Measurements from ENCODE around the gene GEMIN2. TPM values are rescaled to one million over a fixed set of nuclear protein-coding genes. Genes with fewer than 3 reads are reported as not detected.

GEMIN2 gene
- total RNA-seq, 1 donor from 2014 or later = 12.3 TPM

DNA sequence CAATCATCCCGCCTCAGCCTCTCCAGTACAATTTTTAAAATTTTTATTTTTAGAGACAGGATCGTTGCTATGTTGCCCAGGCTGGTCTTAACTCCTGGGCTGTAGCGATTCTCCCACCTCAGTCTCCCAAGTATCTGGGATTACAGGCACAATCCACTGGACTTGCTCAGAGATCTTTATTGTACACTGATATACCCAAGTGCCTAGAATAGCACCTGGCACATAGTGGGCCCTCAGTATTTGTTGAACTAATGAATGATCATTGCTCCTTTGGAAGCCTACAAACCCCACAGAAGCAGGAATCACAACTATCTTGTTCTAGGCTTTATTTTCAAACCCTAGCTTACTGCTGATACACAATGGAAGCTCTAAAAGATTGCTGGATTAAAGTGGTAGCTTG lies 59.1 kb downstream of the GEMIN2 start:
- peak overlapping the region; percentile 68 for H3K27ac Mint-ChIP-seq
- no peak overlapping the region for H3K4me3 Mint-ChIP-seq
- ATAC-seq (ENCODE audit: low read depth) = no peak
- intact Hi-C loops (cut with micrococcal nuclease) = no loop called here
- no peaks in the 10 kb centered on the region for H3K9me3 Mint-ChIP-seq
- no peak for DNase-seq
- POLR2A ChIA-PET = interaction anchor here (0.5 to 2.4 kb wide), 4 partner anchors 70 to 259 kb away, joined by 3 to 42 read pairs (median 5); partner anchors contain the start of genes FBXO33 and SEC23A
- H3K4me1 Mint-ChIP-seq = peaks cover 51% of the 10 kb centered on the region
- H3K36me3 Mint-ChIP-seq (ENCODE audit: low read depth) = peaks cover 42% of the 10 kb centered on the region
- CTCF ChIA-PET = no interaction called here
- TF ChIP-seq, protein P1, sequence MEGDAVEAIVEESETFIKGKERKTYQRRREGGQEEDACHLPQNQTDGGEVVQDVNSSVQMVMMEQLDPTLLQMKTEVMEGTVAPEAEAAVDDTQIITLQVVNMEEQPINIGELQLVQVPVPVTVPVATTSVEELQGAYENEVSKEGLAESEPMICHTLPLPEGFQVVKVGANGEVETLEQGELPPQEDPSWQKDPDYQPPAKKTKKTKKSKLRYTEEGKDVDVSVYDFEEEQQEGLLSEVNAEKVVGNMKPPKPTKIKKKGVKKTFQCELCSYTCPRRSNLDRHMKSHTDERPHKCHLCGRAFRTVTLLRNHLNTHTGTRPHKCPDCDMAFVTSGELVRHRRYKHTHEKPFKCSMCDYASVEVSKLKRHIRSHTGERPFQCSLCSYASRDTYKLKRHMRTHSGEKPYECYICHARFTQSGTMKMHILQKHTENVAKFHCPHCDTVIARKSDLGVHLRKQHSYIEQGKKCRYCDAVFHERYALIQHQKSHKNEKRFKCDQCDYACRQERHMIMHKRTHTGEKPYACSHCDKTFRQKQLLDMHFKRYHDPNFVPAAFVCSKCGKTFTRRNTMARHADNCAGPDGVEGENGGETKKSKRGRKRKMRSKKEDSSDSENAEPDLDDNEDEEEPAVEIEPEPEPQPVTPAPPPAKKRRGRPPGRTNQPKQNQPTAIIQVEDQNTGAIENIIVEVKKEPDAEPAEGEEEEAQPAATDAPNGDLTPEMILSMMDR (IDR thresholded peaks at IDR 0.05) = no peak
- H3K27me3 Mint-ChIP-seq = no peaks in the 10 kb centered on the region

DNA sequence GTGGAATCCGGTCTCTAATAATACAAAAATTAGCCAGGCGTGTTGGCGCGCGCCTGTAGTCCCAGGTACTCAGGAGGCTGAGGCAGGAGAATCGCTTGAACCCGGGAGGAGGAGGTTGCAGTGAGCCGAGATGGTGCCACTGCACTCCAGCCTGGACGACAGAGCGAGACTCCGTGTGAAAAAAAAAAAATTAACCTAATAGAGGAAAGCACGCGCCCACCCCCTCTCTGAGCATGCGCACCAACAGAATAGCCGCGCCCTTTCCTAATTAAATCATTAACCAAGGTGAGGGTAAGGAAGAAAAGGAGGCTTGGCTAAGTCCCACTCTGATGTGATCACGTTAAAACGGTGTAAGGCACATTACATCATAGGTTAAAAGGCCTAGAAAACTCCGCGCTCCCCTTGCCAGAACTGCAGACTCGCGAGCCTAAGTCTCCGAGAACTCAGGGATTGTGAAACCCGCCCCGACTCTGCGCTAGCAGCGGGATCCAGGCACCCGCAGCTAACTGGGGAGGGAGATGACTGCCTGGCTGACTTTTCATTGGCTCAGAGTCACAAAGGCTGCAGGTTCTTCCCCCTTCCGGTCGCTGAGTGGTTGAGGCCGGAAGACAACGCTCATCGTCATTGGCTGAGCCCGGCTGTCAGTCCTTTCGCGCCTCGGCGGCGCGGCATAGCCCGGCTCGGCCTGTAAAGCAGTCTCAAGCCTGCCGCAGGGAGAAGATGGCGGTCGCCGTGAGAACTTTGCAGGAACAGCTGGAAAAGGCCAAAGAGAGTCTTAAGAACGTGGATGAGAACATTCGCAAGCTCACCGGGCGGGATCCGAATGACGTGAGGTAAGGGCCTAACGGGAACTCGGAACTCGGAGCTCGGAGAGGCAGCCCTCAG lies 60.7 kb downstream of the GEMIN2 start, which contains the start of gene PNN:
PNN (plus strand) TSS at position 695 of the 885 bp plus-strand sequence; CDS start at position 721, 26 bp downstream.
- intact Hi-C loops (cut with micrococcal nuclease) = loop anchor here (1.0 kb wide), 5 partner anchors 61 to 257 kb away; partner anchors contain the start of genes FBXO33, GEMIN2 and SEC23A
- DNase-seq = peak; percentile 87
- ChIA-PET POLR2A (interaction anchor here (0.6 to 2.4 kb wide), 15 partner anchors 9 to 260 kb away, joined by 3 to 45 read pairs (median 4); partner anchors contain the start of genes FBXO33, GEMIN2 and SEC23A), CTCF (no interaction called here)
- peak; percentile 82 for ATAC-seq (ENCODE audit: low read depth)
- H3K4me1 Mint-ChIP-seq = peaks cover 41% of the 10 kb centered on the region
- TF ChIP-seq, protein P1 (IDR thresholded peaks at IDR 0.05) = no peak
- peak within 1 kb of the TSS; percentile 99 for H3K4me3 Mint-ChIP-seq
- no peaks in the 10 kb centered on the region for H3K27me3 Mint-ChIP-seq
- no peaks in the 10 kb centered on the region for H3K9me3 Mint-ChIP-seq
- peak within 1 kb of the TSS; percentile 99 for H3K27ac Mint-ChIP-seq
- H3K36me3 Mint-ChIP-seq (ENCODE audit: low read depth) = peaks cover 40% of the 10 kb centered on the region

DNA sequence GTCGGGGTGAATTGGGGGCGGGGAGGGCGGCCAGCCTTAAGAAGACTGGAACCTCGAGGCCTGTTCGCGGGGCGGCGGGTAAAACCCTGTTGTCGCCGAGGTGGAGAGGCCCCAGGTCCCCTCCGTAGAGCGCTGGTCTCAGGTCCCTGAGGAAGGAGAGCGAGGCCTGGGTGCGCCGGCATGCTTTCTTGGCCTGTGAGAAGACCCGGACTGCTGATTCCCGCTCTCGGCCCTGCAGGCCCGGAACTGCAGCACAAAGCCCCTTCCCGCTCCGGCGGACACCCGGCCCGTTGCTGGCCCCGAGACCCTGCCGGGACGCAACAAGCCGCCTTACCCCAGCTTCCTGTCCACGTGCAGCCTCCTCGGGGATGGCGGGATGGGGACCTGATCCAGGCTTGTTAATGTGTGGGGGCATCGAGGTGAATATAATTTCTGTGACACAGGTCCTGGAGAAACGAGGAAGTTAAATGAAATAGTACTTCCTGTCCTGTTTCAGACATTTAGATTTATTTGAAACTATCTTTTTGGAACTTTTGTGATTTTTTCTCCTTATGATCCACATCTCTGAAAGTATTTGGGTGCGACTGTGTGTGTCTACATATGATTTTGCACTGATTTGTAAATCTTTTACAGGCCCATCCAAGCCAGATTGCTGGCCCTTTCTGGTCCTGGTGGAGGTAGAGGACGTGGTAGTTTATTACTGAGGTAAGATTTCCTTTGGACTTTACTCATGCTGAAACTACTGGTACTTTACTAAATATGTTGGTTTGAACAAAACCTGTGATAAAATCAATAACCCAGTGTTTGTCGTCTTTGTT lies 61.5 kb downstream of the GEMIN2 start:
- POLR2A ChIA-PET = interaction anchor here (0.6 to 2.4 kb wide), 15 partner anchors 9 to 259 kb away, joined by 3 to 45 read pairs (median 4); partner anchors contain the start of genes FBXO33, GEMIN2 and SEC23A
- H3K4me1 Mint-ChIP-seq = peaks cover 41% of the 10 kb centered on the region
- peak; percentile 11 for ATAC-seq (ENCODE audit: low read depth)
- intact Hi-C loops (cut with micrococcal nuclease) = loop anchor here (1.0 kb wide), 5 partner anchors 61 to 257 kb away; partner anchors contain the start of genes FBXO33, GEMIN2 and SEC23A
- H3K27ac Mint-ChIP-seq = peak overlapping the region; percentile 99
- peaks cover 34% of the 10 kb centered on the region for H3K36me3 Mint-ChIP-seq (ENCODE audit: low read depth)
- TF ChIP-seq, protein P1 (IDR thresholded peaks at IDR 0.05) = no peak
- DNase-seq = no peak
- peak overlapping the region; percentile 99 for H3K4me3 Mint-ChIP-seq
- CTCF ChIA-PET = no interaction called here
- H3K9me3 Mint-ChIP-seq = no peaks in the 10 kb centered on the region
- no peaks in the 10 kb centered on the region for H3K27me3 Mint-ChIP-seq

DNA sequence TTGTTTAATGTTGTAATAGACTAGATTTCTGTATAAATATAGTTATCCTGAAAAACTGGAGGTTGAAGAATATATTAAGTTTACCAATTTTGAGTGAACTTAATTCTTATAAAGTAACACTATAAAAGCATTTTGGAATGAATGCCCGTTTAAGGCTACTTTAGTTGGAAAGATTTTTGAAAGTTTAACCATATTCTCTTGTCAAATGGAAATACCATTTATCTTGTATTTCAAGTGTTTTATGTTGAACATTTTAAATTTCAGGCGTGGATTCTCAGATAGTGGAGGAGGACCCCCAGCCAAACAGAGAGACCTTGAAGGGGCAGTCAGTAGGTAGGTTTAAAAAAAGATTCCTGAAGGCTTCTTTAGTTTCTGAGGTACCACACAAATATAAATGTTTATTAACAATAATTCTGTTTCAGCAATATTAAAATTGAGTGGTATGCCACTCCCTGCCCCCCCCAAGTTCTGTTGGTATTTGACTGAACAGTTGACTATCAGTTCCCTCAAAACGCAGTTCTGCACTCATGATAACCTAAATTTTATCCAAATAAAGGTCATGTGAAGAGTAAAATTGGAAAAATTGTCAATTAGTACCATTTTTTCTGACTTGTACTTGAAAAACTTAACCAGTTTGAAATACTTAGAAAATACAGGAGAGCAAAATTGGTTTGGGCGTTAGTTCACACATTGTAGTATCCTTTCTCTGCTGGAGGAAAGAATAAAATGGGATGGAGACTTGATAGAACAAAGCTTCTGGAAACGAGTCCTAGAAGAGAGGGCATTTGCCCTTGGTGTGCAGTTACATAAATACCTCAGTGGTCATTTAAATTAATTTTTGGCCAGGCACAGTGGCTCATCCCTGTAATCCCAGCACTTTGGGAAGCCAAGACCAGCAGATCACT lies 62.4 kb downstream of the GEMIN2 start:
- peaks cover 38% of the 10 kb centered on the region for H3K4me1 Mint-ChIP-seq
- intact Hi-C loops (cut with micrococcal nuclease) = no loop called here
- no peaks in the 10 kb centered on the region for H3K9me3 Mint-ChIP-seq
- H3K36me3 Mint-ChIP-seq (ENCODE audit: low read depth) = peaks cover 34% of the 10 kb centered on the region
- H3K27me3 Mint-ChIP-seq = no peaks in the 10 kb centered on the region
- ChIA-PET CTCF (no interaction called here), POLR2A (interaction anchor here (0.7 to 1.8 kb wide), 2 partner anchors 96 to 255 kb away, joined by 4 to 35 read pairs; partner anchors contain the start of gene FBXO33)
- peak overlapping the region; percentile 99 for H3K27ac Mint-ChIP-seq
- DNase-seq = no peak
- TF ChIP-seq, protein P1 (IDR thresholded peaks at IDR 0.05) = no peak
- no peak for ATAC-seq (ENCODE audit: low read depth)
- H3K4me3 Mint-ChIP-seq = peak overlapping the region; percentile 99

All from activated B cell treated with CpG ODN at 0.5 μM for 24 hours (primary cell).